Measurements from ENCODE around the gene UNC5A.
A peak's percentile ranks its signal among the peaks of the same experiment; 100 is the strongest.

UNC5A gene

DNA sequence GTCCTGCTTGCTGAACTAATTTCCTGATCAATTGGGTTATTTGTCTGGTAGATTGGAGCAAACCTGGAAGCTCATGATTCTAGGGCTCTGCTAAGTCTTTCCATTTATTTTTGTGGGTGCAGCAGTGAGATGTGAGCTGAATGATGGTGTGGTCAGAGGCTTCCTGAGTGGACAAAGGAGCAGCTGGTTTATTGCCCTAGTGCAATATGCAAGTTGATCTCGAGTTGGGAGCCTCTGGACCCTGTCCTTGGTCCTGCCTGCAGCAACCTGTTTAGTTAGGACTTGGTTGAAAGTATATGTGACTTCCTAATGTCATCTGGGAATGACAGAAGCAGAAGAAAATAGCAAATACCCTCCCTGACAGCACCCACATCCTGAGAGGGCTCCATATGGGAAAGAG is 4.2 kb upstream of the UNC5A start:
- in situ Hi-C loops (cut with HindIII; ENCODE audit: low sequenced_read_pairs): no loop called here
- no peak for TF ChIP-seq CTCF (IDR thresholded peaks at IDR 0.05; ENCODE audit: low read depth, low read length)
- no peak overlapping the region for H3K4me3 ChIP-seq (ENCODE audit: low read depth, low read length)
- peak; percentile 26 for DNase-seq (ENCODE audit: low read depth, low spot score)

GRCh38 chr5:176809544-176810080 is 747 bp upstream of the UNC5A start:
- DNase-seq (ENCODE audit: low read depth, low spot score): no peak
- TF ChIP-seq CTCF (IDR thresholded peaks at IDR 0.05; ENCODE audit: low read depth, low read length): no peak
- H3K4me3 ChIP-seq (ENCODE audit: low read depth, low read length): no peak overlapping the region
- in situ Hi-C loops (cut with HindIII; ENCODE audit: low sequenced_read_pairs): no loop called here

- in situ Hi-C loops (cut with HindIII; ENCODE audit: low sequenced_read_pairs): no loop called here
- DNase-seq (ENCODE audit: low read depth, low spot score): peak; percentile 15
- H3K4me3 ChIP-seq (ENCODE audit: low read depth, low read length): no peak overlapping the region
- TF ChIP-seq CTCF (IDR thresholded peaks at IDR 0.05; ENCODE audit: low read depth, low read length): no peak
Measured at GRCh38 chr5:176810687-176811501, 535 bp downstream of the UNC5A start.

- in situ Hi-C loops (cut with HindIII; ENCODE audit: low sequenced_read_pairs): no loop called here
- peak; percentile 67 for TF ChIP-seq CTCF (IDR thresholded peaks at IDR 0.05; ENCODE audit: low read depth, low read length)
- no peak overlapping the region for H3K4me3 ChIP-seq (ENCODE audit: low read depth, low read length)
- no peak for DNase-seq (ENCODE audit: low read depth, low spot score)
Measured at GRCh38 chr5:176812269-176813259, 2.2 kb downstream of the UNC5A start.

DNA sequence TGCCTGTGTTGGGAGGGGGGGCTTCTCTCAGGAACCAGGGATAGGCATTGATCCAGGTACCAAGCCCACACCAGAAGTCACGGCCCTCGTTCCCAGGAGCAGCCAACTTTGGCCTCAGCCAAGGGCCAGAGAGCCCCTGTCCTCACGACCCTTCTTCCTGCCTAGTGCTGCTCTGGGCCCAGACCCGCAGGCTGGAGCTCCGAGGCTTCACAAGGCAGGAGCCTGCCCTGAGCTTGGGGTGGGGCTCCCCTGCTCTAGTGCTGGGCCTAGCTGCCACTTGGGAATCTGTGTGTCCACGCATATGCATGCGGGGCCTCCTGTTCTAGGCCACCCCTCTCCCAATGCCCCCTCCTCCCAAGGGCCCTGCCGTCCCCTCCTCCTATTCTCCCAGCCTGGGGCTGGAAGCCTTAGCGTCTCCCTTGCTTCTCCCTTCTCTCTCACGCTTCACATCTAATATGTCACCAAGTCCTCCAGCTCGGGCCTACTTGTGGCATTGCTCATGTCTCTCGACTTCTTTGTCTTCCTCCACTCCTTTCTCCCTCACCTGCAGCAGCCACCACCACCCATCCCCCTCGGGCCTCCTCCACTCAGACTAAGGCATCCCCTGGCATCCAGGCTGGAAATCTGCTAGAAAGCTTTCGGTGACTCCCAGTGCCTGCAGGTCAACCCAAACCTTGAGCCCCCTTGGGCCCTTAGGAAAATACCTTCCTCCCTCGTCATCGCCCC is 3.4 kb downstream of the UNC5A start:
- no peak for TF ChIP-seq CTCF (IDR thresholded peaks at IDR 0.05; ENCODE audit: low read depth, low read length)
- in situ Hi-C loops (cut with HindIII; ENCODE audit: low sequenced_read_pairs): no loop called here
- no peak overlapping the region for H3K4me3 ChIP-seq (ENCODE audit: low read depth, low read length)
- DNase-seq (ENCODE audit: low read depth, low spot score): no peak

DNA sequence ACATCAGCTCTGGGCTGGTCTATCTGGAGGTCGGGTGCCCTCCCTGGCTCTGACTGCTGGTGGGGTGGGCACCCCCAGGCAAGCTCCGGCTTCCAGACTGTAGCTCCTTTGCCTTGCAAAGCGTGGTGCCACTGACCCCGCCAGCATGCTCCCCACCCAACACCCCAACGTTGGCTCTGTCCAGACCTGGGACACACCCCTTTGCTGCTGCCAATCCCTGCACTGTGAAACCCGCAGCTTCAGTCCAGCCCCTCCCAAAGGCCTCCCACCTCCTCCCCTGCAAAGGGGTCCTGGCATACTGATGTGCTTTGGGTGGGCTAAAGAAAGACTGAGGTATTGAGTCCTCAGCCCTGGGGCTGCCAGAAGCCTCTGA is 3.9 kb downstream of the UNC5A start:
- in situ Hi-C loops (cut with HindIII; ENCODE audit: low sequenced_read_pairs): no loop called here
- no peak for TF ChIP-seq CTCF (IDR thresholded peaks at IDR 0.05; ENCODE audit: low read depth, low read length)
- H3K4me3 ChIP-seq (ENCODE audit: low read depth, low read length): no peak overlapping the region
- no peak for DNase-seq (ENCODE audit: low read depth, low spot score)

All from astrocyte of the spinal cord (primary cell).